Neural cell (in vitro differentiated cells): Measurements from ENCODE around the gene SDK1. TPM values are rescaled to one million over a fixed set of nuclear protein-coding genes. Genes with fewer than 3 reads are reported as not detected.

ENCODE experiments used
- H2AFZ ChIP-seq: fragments of 200-600, 300-800 bp; sonication (generic), shearing (Covaris generic); 2 replicates; pipeline ENCODE4 v1.6.0; 2014; ENCODE audit warnings: low read depth, mild to moderate bottlenecking, antibody characterized with exemption, low read length, moderate library complexity
- H3F3A ChIP-seq: fragments of 200-600 bp; shearing (Covaris generic); 2 replicates; pipeline ENCODE4 v1.6.1; 2016; ENCODE audit warnings: mild to moderate bottlenecking, moderate library complexity, mixed read lengths, antibody characterized with exemption, low read length; ENCODE audit not compliant: insufficient read depth, poor library complexity, severe bottlenecking
- H3K27ac ChIP-seq: fragments of 200-600, 300-800 bp; sonication (generic), shearing (Covaris generic); 2 replicates; pipeline ENCODE4 v1.5.1; 2014; ENCODE audit warnings: mild to moderate bottlenecking, low read length, moderate library complexity
- H3K27me3 ChIP-seq: fragments of 300-800, 200-600 bp; sonication (generic), shearing (Covaris generic); 2 replicates; pipeline ENCODE4 v1.6.0; 2014; ENCODE audit warnings: mild to moderate bottlenecking, low read depth, low read length, moderate library complexity; ENCODE audit not compliant: insufficient read depth
- H3K36me3 ChIP-seq: fragments of 300-800, 200-600 bp; sonication (generic), shearing (Covaris generic); 2 replicates; pipeline ENCODE4 v1.5.1; 2014; ENCODE audit warnings: mild to moderate bottlenecking, antibody characterized with exemption, low read length, moderate library complexity; ENCODE audit not compliant: insufficient read depth
- H3K4me2 ChIP-seq: fragments of 300-800, 200-600 bp; sonication (generic), shearing (Covaris generic); 2 replicates; pipeline ENCODE4 v1.6.0; 2014; ENCODE audit warnings: mild to moderate bottlenecking, low read length
- H3K4me3 ChIP-seq: fragments of 300-800, 200-600 bp; sonication (generic), shearing (Covaris generic); 2 replicates; pipeline ENCODE4 v1.5.1; 2014; ENCODE audit warnings: mild to moderate bottlenecking, low read length, moderate library complexity
- H3K79me2 ChIP-seq: fragments of 200-600 bp; shearing (Covaris generic); replicated peaks from 2 replicates; pipeline ENCODE4 v1.6.0; 2014; ENCODE audit warnings: mild to moderate bottlenecking, low read length, moderate library complexity; ENCODE audit not compliant: insufficient read depth
- H3K9ac ChIP-seq: fragments of 300-800, 200-600 bp; sonication (generic), shearing (Covaris generic); 2 replicates; pipeline ENCODE4 v1.6.1; 2016; ENCODE audit warnings: mild to moderate bottlenecking, low read length, mixed read lengths
- H3K9me2 ChIP-seq: fragments of 200-600 bp; shearing (Covaris generic); 2 replicates; pipeline ENCODE4 v1.6.1; 2016; ENCODE audit warnings: mild to moderate bottlenecking, low read length, mixed read lengths; ENCODE audit not compliant: insufficient read depth
- H3K9me3 ChIP-seq: fragments of 200-600, 300-800 bp; sonication (generic), shearing (Covaris generic); 2 replicates; pipeline ENCODE4 v1.6.1; 2016; ENCODE audit warnings: mild to moderate bottlenecking, mixed run types, low read length, moderate library complexity, mixed read lengths
- H4K20me1 ChIP-seq: fragments of 200-600 bp; shearing (Covaris generic); 2 replicates; pipeline ENCODE4 v1.6.1; 2016; ENCODE audit warnings: mild to moderate bottlenecking, mixed run types; ENCODE audit not compliant: insufficient read depth
- CTCF ChIP-seq: fragments of 450-650 bp; IDR thresholded peaks from 2 replicates; pipeline ENCODE4 v1.5.1; 2014; ENCODE audit warnings: antibody characterized with exemption, mild to moderate bottlenecking, moderate library complexity; ENCODE audit not compliant: poor library complexity, severe bottlenecking
- EP300 ChIP-seq: fragments of 450-650 bp; conservative IDR thresholded peaks from 2 replicates; pipeline ENCODE4 v1.6.1; 2014; ENCODE audit warnings: antibody characterized with exemption, mild to moderate bottlenecking, moderate library complexity; ENCODE audit not compliant: poor library complexity, severe bottlenecking
- EZH2 ChIP-seq: fragments of 200-600, 300-800 bp; shearing (Covaris generic), sonication (generic); IDR thresholded peaks from 2 replicates; pipeline ENCODE4 v1.6.1; 2014; ENCODE audit warnings: antibody characterized with exemption, low read length, borderline replicate concordance, mild to moderate bottlenecking; ENCODE audit not compliant: insufficient read depth, poor library complexity, severe bottlenecking
- MXI1 ChIP-seq: fragments of 450-650 bp; conservative IDR thresholded peaks from 2 replicates; pipeline ENCODE4 v1.6.1; 2014; ENCODE audit warnings: antibody characterized with exemption, mild to moderate bottlenecking; ENCODE audit not compliant: poor library complexity, severe bottlenecking
- POLR2AphosphoS5 ChIP-seq: IDR thresholded peaks from 2 replicates; pipeline ENCODE4 v1.6.1; 2012
- RAD21 ChIP-seq: fragments of 450-650 bp; conservative IDR thresholded peaks from 2 replicates; pipeline ENCODE4 v1.6.1; 2014; ENCODE audit warnings: antibody characterized with exemption, mild to moderate bottlenecking, moderate library complexity
- REST ChIP-seq: IDR thresholded peaks from 2 replicates; pipeline ENCODE4 v1.6.1; 2012; ENCODE audit warnings: borderline replicate concordance
- SMC3 ChIP-seq: fragments of 450-650 bp; conservative IDR thresholded peaks from 2 replicates; pipeline ENCODE4 v1.6.1; 2014; ENCODE audit warnings: antibody characterized with exemption, mild to moderate bottlenecking, moderate library complexity; ENCODE audit not compliant: poor library complexity
- TAF1 ChIP-seq: IDR thresholded peaks from 2 replicates; pipeline ENCODE4 v1.6.1; 2012; ENCODE audit warnings: low read depth
- polyA plus RNA-seq: library from polyadenylated mRNA; depleted of rRNA; stranded (reverse); fragments of >200 nt; gene quantifications from 2 replicates; pipeline ENCODE4 v1.2.3, GENCODE V29; 2014

SDK1 gene
- polyA plus RNA-seq, 1 donor from 2014 or later: 2.7 TPM

- TF ChIP-seq SMC3 (no peak), REST (no peak), POLR2AphosphoS5 (no peak), RAD21 (no peak)
- Histone ChIP-seq H3K79me2 (no peaks in the 10 kb centered on the region), H3K27me3 (no peaks in the 10 kb centered on the region), H3K4me3 (no peak overlapping the region), H4K20me1 (no peaks in the 10 kb centered on the region), H2AFZ (no peak overlapping the region), H3K9me3 (no peaks in the 10 kb centered on the region), H3K9ac (no peak overlapping the region), H3F3A (no peaks in the 10 kb centered on the region), H3K36me3 (no peaks in the 10 kb centered on the region), H3K4me2 (no peak overlapping the region), H3K27ac (no peak overlapping the region), H3K9me2 (no peaks in the 10 kb centered on the region)
Measured at GRCh38 chr7:4001742-4002141, 700.7 kb downstream of the SDK1 start.

GRCh38 chr7:4003503-4003902 is 702.5 kb downstream of the SDK1 start:
- Histone ChIP-seq H3F3A (no peaks in the 10 kb centered on the region), H3K9ac (no peak overlapping the region), H2AFZ (no peak overlapping the region), H3K9me3 (no peaks in the 10 kb centered on the region), H3K9me2 (no peaks in the 10 kb centered on the region), H3K27me3 (no peaks in the 10 kb centered on the region), H3K4me3 (no peak overlapping the region), H3K27ac (no peak overlapping the region), H3K36me3 (no peaks in the 10 kb centered on the region), H4K20me1 (no peaks in the 10 kb centered on the region), H3K4me2 (no peak overlapping the region), H3K79me2 (no peaks in the 10 kb centered on the region)
- TF ChIP-seq REST: no peak
- no peak for TF ChIP-seq EP300
- no peak for TF ChIP-seq TAF1
- TF ChIP-seq CTCF: no peak
- no peak for TF ChIP-seq EZH2
- TF ChIP-seq POLR2AphosphoS5: no peak
- no peak for TF ChIP-seq RAD21
- no peak for TF ChIP-seq MXI1
- TF ChIP-seq SMC3: no peak
